Thoracic aorta (tissue), 2 donors: ENCODE measurements around the gene STEAP1B. TPM values are rescaled to one million over a fixed set of nuclear protein-coding genes. Genes with fewer than 3 reads are reported as not detected.

Experiments
- ATAC-seq: fragments of 150-250 bp; one replicate; pipeline ENCODE4 v1.8.0; 2017; ENCODE audit warnings: low read depth; ENCODE audit not compliant: insufficient number of reproducible peaks, low FRiP score
- DNase-seq: peaks from one replicate; pipeline ENCODE4 v3.0.0-alpha.2; 2020; ENCODE audit warnings: low spot score
- H3K27ac ChIP-seq, 2 donors: fragments of 200-600 bp; sonication (generic); 1 replicate in 1 of 2; 2 replicates in 1 of 2; pipeline ENCODE4 v1.5.1; 2016; ENCODE audit warnings: mild to moderate bottlenecking in 2 of 2, moderate library complexity in 2 of 2
- H3K27me3 ChIP-seq: fragments of 200-600 bp; sonication (generic); replicated peaks from 2 replicates; pipeline ENCODE4 v1.6.0; 2016; ENCODE audit warnings: mild to moderate bottlenecking; ENCODE audit not compliant: insufficient read depth
- H3K36me3 ChIP-seq: fragments of 200-600 bp; sonication (generic); one replicate; pipeline ENCODE4 v1.5.1; 2016
- H3K4me1 ChIP-seq, 2 donors: fragments of 200-600 bp; sonication (generic); 1 replicate in 1 of 2; 2 replicates in 1 of 2; pipeline versions ENCODE4 v1.5.1 to v1.6.0; 2016; ENCODE audit warnings: low read depth in 2 of 2, mild to moderate bottlenecking in 1 of 2; ENCODE audit not compliant: control insufficient read depth in 1 of 2
- H3K4me3 ChIP-seq: fragments of 200-600 bp; sonication (generic); 2 replicates; pipeline ENCODE4 v1.5.1; 2016; ENCODE audit warnings: mild to moderate bottlenecking
- H3K9me3 ChIP-seq: fragments of 200-600 bp; sonication (generic); 2 replicates; pipeline ENCODE4 v1.5.1; 2016
- CTCF ChIP-seq: fragments of 200-600 bp; sonication (generic); IDR thresholded peaks from one replicate; pipeline ENCODE4 v1.5.1; 2019; ENCODE audit warnings: antibody characterized with exemption
- total RNA-seq, 2 donors: library from RNA; depleted of rRNA; stranded (reverse); fragments of >200 nt; gene quantifications; one replicate each; pipeline versions ENCODE4 v1.1.0 to v1.2.3, GENCODE V29; 2016

Gene STEAP1B
- total RNA-seq, 2 donors from 2014 or later: 1.1 TPM; not detected in 1

DNA sequence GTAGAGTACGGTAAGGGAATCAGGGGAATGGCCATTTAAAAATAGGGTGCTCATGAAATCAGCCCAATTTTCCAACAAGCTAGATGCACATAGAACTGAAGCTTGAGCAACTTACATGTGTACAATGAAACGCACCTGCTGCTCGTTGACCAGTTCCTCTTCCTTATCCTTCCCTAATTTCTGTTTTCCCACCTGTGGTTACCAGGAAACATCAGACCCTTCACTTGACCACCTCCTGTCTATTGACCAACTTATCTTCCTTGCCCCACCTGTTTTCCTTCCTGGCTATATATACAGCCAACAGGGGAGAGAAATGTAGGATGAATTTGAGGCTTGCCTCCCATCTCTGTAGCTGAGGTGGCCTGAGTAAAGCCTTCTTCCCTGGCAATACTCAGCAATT lies 105.2 kb downstream of the STEAP1B start:
- Histone ChIP-seq H3K4me1 (no peaks in the 10 kb centered on the region), H3K36me3 (no peaks in the 10 kb centered on the region), H3K4me3 (no peak overlapping the region), H3K27ac (no peak overlapping the region), H3K27me3 (no peaks in the 10 kb centered on the region), H3K9me3 (no peaks in the 10 kb centered on the region)
- ATAC-seq (no peak), DNase-seq (no peak)
- TF ChIP-seq CTCF: no peak

GRCh38 chr7:22393913-22394729 lies 105.9 kb downstream of the STEAP1B start:
- no peaks in the 10 kb centered on the region for H3K27me3 ChIP-seq
- no peak for ATAC-seq

GRCh38 chr7:22390516-22390915 lies 109.5 kb downstream of the STEAP1B start:
- Histone ChIP-seq H3K4me1 (peaks cover 0 to 11% of the 10 kb centered on the region in 2 donors), H3K9me3 (no peaks in the 10 kb centered on the region), H3K4me3 (no peak overlapping the region), H3K27me3 (no peaks in the 10 kb centered on the region), H3K27ac (no peak overlapping the region), H3K36me3 (no peaks in the 10 kb centered on the region)
- DNase-seq (no peak), ATAC-seq (no peak)
- no peak for TF ChIP-seq CTCF

More at GRCh38 chr7:22393913-22394729, 105.9 kb downstream of the STEAP1B start:
- Histone ChIP-seq H3K9me3 (no peaks in the 10 kb centered on the region), H3K4me1 (no peaks in the 10 kb centered on the region), H3K27ac (no peak overlapping the region), H3K36me3 (no peaks in the 10 kb centered on the region), H3K4me3 (no peak overlapping the region)
- DNase-seq: no peak
- TF ChIP-seq CTCF: no peak

DNA sequence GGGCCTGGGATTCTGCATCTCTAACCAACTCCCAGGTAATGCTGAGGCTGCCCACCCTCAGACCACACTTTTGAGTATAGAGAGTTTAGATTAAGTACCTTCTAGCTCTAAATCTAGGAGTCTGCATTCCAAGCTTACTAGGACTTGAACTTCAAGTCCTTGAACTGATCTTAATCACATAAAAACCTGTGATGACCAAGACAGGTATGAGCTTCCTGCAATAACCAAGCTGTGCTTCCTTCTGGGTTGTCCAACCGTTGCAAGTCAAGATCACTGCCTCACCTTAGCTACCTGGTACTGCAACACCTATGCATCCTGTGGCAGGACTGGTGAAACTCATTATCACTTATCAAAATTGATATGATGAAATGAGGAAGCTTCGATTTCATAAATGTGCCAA lies 110.1 kb downstream of the STEAP1B start:
- no peak for DNase-seq
- Histone ChIP-seq H3K4me3 (no peak overlapping the region), H3K9me3 (no peaks in the 10 kb centered on the region), H3K27ac (no peak overlapping the region), H3K4me1 (peaks cover 0 to 11% of the 10 kb centered on the region in 2 donors), H3K27me3 (no peaks in the 10 kb centered on the region), H3K36me3 (no peaks in the 10 kb centered on the region)
- ATAC-seq: no peak
- no peak for TF ChIP-seq CTCF

- DNase-seq (no peak), ATAC-seq (no peak)
- Histone ChIP-seq H3K4me3 (no peak overlapping the region), H3K36me3 (no peaks in the 10 kb centered on the region), H3K27ac (no peak overlapping the region), H3K27me3 (no peaks in the 10 kb centered on the region), H3K4me1 (peaks cover 0 to 11% of the 10 kb centered on the region in 2 donors), H3K9me3 (no peaks in the 10 kb centered on the region)
- TF ChIP-seq CTCF: no peak
Measured at GRCh38 chr7:22387583-22387982, 112.4 kb downstream of the STEAP1B start.
